WTC11 (cell line): ENCODE data around the gene EFHB.

ENCODE experiments used
- CBFB ChIP-seq: sonication (generic); formaldehyde crosslinking; IDR thresholded peaks from 2 replicates; pipeline ENCODE4 v1.8.1; 2022; ENCODE audit warnings: mild to moderate bottlenecking, low read depth, missing genetic modification reagents
- CTCF ChIP-seq: fragments of 200-600 bp; IDR thresholded peaks from 2 replicates; pipeline ENCODE4 v1.8.0; 2022; ENCODE audit warnings: antibody characterized with exemption
- ETV6 ChIP-seq: sonication (generic); formaldehyde crosslinking; IDR thresholded peaks from 2 replicates; pipeline ENCODE4 v1.8.1; 2022; ENCODE audit warnings: mild to moderate bottlenecking, missing genetic modification reagents
- JUN ChIP-seq: sonication (generic); formaldehyde crosslinking; IDR thresholded peaks from 2 replicates; pipeline ENCODE4 v1.8.0; 2023; ENCODE audit warnings: mild to moderate bottlenecking, missing genetic modification reagents
- TCF7 ChIP-seq: sonication (generic); formaldehyde crosslinking; IDR thresholded peaks from 2 replicates; pipeline ENCODE4 v1.8.0; 2022; ENCODE audit warnings: mild to moderate bottlenecking, low read depth, missing genetic modification reagents, moderate library complexity
- TP53 ChIP-seq: sonication (generic); formaldehyde crosslinking; IDR thresholded peaks from 2 replicates; pipeline ENCODE4 v1.8.1; 2023; ENCODE audit warnings: mild to moderate bottlenecking, missing genetic modification reagents
- USF1 ChIP-seq: sonication (generic); formaldehyde crosslinking; IDR thresholded peaks from 2 replicates; pipeline ENCODE4 v1.8.0; 2022; ENCODE audit warnings: mild to moderate bottlenecking, missing genetic modification reagents

DNA sequence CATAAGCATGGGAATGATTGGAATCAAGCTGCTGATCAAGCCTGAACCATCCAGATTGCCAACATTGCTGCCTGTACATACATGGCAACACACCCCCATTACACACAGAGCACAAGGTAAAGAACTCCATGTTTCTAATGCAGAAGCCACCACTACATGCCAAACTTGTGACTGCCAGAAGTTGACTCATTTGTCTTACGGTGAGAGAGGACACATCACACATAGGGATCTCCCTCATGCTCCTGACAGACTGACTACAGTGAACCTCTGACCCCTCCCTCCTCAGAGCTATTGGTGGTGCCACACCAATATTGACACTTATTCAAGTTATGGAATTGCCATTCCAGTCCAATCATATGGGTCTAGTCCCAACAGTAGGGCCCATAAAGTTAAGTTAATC is 42.3 kb downstream of the EFHB start:
- TF ChIP-seq CTCF (no peak), TCF7 (no peak), CBFB (CRISPR knock-in tag) (no peak), TP53 (CRISPR knock-in tag) (no peak), JUN (CRISPR knock-in tag) (no peak), ETV6 (CRISPR knock-in tag) (no peak), USF1 (no peak)
